Esophagus squamous epithelium (tissue), 5 donors: ENCODE results near the gene TMEM239. TPM values are rescaled to one million over a fixed set of nuclear protein-coding genes. Genes with fewer than 3 reads are reported as not detected.

Experiments
- DNase-seq: peaks from one replicate; lab custom pipeline; 2025; lab: John Stamatoyannopoulos, UW
- H3K27ac ChIP-seq, 4 donors: fragments of 200-600 bp; sonication (generic); one replicate each; pipeline ENCODE4 v1.5.1; 2016 to 2019; ENCODE audit warnings: mild to moderate bottlenecking in 1 of 4
- H3K27me3 ChIP-seq, 4 donors: fragments of 200-600 bp; sonication (generic); 1 replicate in 3 of 4; 2 replicates in 1 of 4; pipeline versions ENCODE4 v1.5.1 to v1.6.0; 2017 to 2021; ENCODE audit warnings: antibody characterized with exemption in 1 of 4
- H3K36me3 ChIP-seq, 3 donors: fragments of 200-600 bp; sonication (generic); one replicate each; pipeline ENCODE4 v1.5.1; 2016 to 2019
- H3K4me1 ChIP-seq, 3 donors: fragments of 200-600 bp; sonication (generic); one replicate each; pipeline ENCODE4 v1.5.1; 2017 to 2019
- H3K4me3 ChIP-seq, 4 donors: fragments of 200-600 bp; sonication (generic); 1 replicate in 3 of 4; 2 replicates in 1 of 4; pipeline ENCODE4 v1.5.1; 2016 to 2019; ENCODE audit warnings: mild to moderate bottlenecking in 2 of 4, moderate library complexity in 1 of 4
- H3K9me3 ChIP-seq, 3 donors: fragments of 200-600 bp; sonication (generic); one replicate each; pipeline ENCODE4 v1.5.1; 2016 to 2019
- POLR2A ChIP-seq, 4 donors: fragments of 450-650 bp; IDR thresholded peaks; one replicate each; pipeline ENCODE4 v1.6.1; 2017; ENCODE audit warnings: antibody characterized with exemption in 4 of 4, mild to moderate bottlenecking in 4 of 4, moderate library complexity in 3 of 4
- whole genome bisulfite sequencing, 2 donors: methylation state at CpG; one replicate each; pipeline ENCODE4 v1.1.5; 2018; 5-methylcytosine and 5-hydroxymethylcytosine counted together
- intact Hi-C: fragments of 100-400 bp; cut with DNase I; formaldehyde crosslinking; loops from one replicate; pipeline ENCODE4 v1.15.0; 2022
- total RNA-seq, 4 donors: library from RNA; depleted of rRNA; stranded (reverse); fragments of >200 nt; gene quantifications; one replicate each; pipeline ENCODE4 v1.1.0, GENCODE V29; 2016
- TF ChIP-seq, protein P1 (sequence below), 6 experiments: fragments of 450-650 bp in 4 of 6; fragments of 200-600 bp in 2 of 6; sonication (generic) in 2 of 6; IDR thresholded peaks; one replicate each; pipeline ENCODE4 v1.5.1; 2016 to 2019; ENCODE audit warnings: antibody characterized with exemption in 6 of 6, mild to moderate bottlenecking in 4 of 6, moderate library complexity in 4 of 6
- donor health status: DM: yes; HTN: yes; CAD: no.

Gene TMEM239
- total RNA-seq, 4 donors from 2014 or later: not detected

DNA sequence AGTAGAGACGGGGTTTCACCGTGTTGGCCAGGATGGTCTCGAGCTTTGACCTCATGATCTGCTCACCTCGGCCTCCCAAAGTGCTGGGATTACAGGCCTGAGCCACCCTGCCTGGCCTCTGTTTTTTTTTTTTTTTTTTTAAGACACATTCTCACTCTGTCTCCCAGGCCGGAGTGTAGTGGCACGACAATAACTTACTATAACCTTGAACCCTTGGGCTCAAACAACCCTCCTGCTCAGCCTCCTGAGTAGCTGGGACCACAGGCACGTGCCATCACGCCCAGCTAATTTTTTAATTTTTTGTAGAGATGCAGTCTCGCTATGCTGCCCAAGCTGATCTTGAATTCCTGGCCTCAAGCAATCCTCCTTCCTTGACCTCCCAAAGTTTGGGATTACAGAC is 42.4 kb upstream of the TMEM239 start:
- Histone ChIP-seq H3K4me3 (no peak overlapping the region), H3K36me3 (no peaks in the 10 kb centered on the region), H3K4me1 (peaks cover 0 to 23% (median 0%) of the 10 kb centered on the region in 3 donors), H3K9me3 (peaks cover 0 to 14% (median 7%) of the 10 kb centered on the region in 3 donors), H3K27me3 (peaks cover 0 to 26% (median 0%) of the 10 kb centered on the region in 4 donors), H3K27ac (no peak overlapping the region)
- 75 to 78% methylated on average over 9 of the region's 9 CpGs for WGBS, 2 donors
- TF ChIP-seq POLR2A (IDR thresholded peaks at IDR 0.05): no peak
- TF ChIP-seq, protein P1, sequence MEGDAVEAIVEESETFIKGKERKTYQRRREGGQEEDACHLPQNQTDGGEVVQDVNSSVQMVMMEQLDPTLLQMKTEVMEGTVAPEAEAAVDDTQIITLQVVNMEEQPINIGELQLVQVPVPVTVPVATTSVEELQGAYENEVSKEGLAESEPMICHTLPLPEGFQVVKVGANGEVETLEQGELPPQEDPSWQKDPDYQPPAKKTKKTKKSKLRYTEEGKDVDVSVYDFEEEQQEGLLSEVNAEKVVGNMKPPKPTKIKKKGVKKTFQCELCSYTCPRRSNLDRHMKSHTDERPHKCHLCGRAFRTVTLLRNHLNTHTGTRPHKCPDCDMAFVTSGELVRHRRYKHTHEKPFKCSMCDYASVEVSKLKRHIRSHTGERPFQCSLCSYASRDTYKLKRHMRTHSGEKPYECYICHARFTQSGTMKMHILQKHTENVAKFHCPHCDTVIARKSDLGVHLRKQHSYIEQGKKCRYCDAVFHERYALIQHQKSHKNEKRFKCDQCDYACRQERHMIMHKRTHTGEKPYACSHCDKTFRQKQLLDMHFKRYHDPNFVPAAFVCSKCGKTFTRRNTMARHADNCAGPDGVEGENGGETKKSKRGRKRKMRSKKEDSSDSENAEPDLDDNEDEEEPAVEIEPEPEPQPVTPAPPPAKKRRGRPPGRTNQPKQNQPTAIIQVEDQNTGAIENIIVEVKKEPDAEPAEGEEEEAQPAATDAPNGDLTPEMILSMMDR (IDR thresholded peaks at IDR 0.05): no peak
- intact Hi-C loops: no loop called here
- no peak for DNase-seq

DNA sequence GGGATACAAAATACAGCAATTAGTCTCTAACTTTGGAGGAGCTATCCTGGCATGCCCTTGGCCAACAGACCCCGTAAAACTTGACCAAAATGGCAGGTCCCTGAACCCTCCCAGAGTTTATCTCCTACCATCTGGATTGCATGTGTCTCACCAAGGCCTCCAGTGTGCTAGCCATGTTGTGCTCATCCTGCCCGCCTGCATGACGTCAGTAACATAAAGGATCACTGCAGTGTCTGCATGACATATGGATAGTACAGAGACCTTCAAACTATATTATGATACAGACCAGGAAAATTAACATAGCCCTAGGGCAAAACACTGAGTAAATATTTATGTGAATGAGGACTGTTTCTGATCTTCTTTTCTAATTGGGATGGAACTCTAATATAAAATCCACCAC is 41.0 kb upstream of the TMEM239 start:
- peaks cover 0 to 14% (median 7%) of the 10 kb centered on the region in 3 donors for H3K9me3 ChIP-seq
- WGBS, 2 donors: 64 to 85% methylated on average over 3 of the region's 3 CpGs
- TF ChIP-seq, protein P1 (IDR thresholded peaks at IDR 0.05): no peak
- no peak for TF ChIP-seq POLR2A (IDR thresholded peaks at IDR 0.05)
- H3K4me1 ChIP-seq: peaks cover 0 to 14% (median 0%) of the 10 kb centered on the region in 3 donors
- no peaks in the 10 kb centered on the region for H3K36me3 ChIP-seq
- intact Hi-C loops: no loop called here
- H3K4me3 ChIP-seq: no peak overlapping the region
- H3K27me3 ChIP-seq: peaks cover 0 to 18% (median 0%) of the 10 kb centered on the region in 4 donors
- no peak overlapping the region for H3K27ac ChIP-seq
- DNase-seq: no peak

DNA sequence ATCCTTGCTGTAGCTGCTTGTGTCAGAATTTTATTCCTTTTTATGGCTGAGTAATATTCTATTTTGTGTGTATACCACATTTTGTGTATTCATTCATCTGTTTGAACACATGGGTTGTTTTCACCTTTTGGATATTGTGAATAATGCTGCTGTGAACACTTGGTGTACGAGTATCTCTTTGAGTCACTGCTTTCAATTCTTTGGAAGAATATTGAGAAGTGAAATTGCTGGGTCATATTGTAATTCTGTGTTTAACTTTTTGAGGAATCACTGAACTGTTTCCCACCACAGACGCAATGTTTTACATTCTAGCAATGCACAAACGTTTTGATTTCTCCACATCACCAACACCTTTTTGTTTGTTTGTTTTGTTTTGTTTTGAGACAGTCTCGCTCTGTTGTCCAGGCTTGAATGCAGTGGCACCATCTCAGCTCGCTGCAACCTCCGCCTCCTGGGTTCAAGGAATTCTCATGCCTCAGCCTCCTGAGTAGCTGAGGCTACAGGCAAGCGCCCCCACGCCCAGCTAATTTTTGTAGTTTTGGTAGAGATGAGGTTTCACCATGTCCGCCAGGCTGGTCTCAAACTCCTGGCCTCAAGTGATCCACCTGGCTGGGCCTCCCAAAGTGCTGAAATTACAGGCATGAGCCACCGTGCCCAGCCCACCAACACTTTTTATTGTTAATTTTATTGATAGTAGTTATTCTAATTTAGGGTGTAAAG is 37.4 kb upstream of the TMEM239 start:
- no peak for DNase-seq
- intact Hi-C loops: no loop called here
- 63 to 82% methylated on average over 10 of the region's 10 CpGs for WGBS, 2 donors
- no peaks in the 10 kb centered on the region for H3K36me3 ChIP-seq
- peaks cover 0 to 14% (median 7%) of the 10 kb centered on the region in 3 donors for H3K9me3 ChIP-seq
- no peak for TF ChIP-seq POLR2A (IDR thresholded peaks at IDR 0.05)
- TF ChIP-seq, protein P1 (IDR thresholded peaks at IDR 0.05): no peak
- H3K27ac ChIP-seq: no peak overlapping the region
- H3K4me3 ChIP-seq: no peak overlapping the region
- H3K27me3 ChIP-seq: peaks cover 0 to 18% (median 0%) of the 10 kb centered on the region in 4 donors
- no peaks in the 10 kb centered on the region for H3K4me1 ChIP-seq

DNA sequence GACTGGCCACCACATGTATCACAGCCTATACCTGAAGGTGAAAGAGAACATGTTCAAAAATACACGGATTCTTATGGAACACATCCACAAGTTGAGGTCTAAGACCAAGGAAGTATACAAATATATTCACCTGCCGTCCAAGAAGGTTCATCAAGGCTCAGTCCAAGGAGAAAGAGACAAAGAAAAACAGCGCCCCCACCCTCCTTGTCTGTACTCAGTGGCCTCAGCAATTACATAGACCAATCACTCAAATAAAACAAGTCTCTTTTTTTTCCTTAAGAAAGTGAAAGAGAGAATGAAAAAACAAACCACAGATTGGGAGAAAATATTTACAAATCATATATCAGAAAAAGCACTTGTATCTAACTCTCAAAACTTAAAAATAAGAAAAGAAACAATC is 35.2 kb upstream of the TMEM239 start:
- TF ChIP-seq, protein P1 (IDR thresholded peaks at IDR 0.05): no peak
- no peak for TF ChIP-seq POLR2A (IDR thresholded peaks at IDR 0.05)
- WGBS, 2 donors: 44 to 55% methylated on average over 3 of the region's 3 CpGs
- Histone ChIP-seq H3K4me3 (no peak overlapping the region), H3K27me3 (peaks cover 0 to 14% (median 0%) of the 10 kb centered on the region in 4 donors), H3K27ac (no peak overlapping the region), H3K4me1 (no peaks in the 10 kb centered on the region), H3K36me3 (no peaks in the 10 kb centered on the region), H3K9me3 (peaks cover 0 to 4% (median 1%) of the 10 kb centered on the region in 3 donors)
- no peak for DNase-seq
- intact Hi-C loops: no loop called here

DNA sequence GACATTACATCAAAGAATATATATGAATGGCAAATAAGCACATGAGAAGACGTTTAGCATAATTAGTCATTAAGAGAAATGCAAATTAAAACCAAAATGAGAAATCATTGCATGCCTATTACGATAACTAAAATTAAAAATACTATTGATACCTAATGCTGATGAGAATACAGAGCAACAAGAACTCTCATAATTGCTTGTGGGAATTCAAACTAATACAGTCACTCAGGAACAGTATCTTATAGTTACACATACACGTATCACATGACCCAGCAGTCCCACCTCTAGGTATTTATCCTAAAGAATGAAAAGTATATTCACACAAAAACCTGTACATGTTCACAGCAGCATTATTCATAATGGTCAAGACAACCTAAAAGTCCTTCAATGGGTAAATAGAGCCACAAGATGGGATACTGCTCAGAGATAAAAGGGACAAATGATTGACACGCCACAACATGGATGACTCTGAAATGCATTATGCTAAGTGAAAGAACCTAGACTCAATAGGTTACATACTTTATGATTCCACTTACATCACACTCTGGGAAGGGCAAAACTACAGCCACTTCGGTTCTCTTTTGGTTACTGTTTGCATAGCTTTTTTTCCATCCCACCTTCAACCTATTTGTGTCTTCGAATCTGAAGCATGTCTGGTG is 32.1 kb upstream of the TMEM239 start:
- Histone ChIP-seq H3K36me3 (no peaks in the 10 kb centered on the region), H3K4me3 (no peak overlapping the region), H3K4me1 (no peaks in the 10 kb centered on the region), H3K27me3 (peaks cover 0 to 6% (median 0%) of the 10 kb centered on the region in 4 donors), H3K9me3 (no peaks in the 10 kb centered on the region), H3K27ac (no peak overlapping the region)
- no peak for DNase-seq
- 66 to 74% methylated on average over 6 of the region's 6 CpGs for WGBS, 2 donors
- TF ChIP-seq, protein P1 (IDR thresholded peaks at IDR 0.05): no peak
- no peak for TF ChIP-seq POLR2A (IDR thresholded peaks at IDR 0.05)
- intact Hi-C loops: no loop called here
